ENCODE data around the gene PARP3. TPM values are rescaled to one million over a fixed set of nuclear protein-coding genes. Genes with fewer than 3 reads are reported as not detected.

The PARP3 gene
- total RNA-seq, 1 donor from 2014 or later: 15.8 TPM

- Mint-ChIP-seq H3K36me3 (ENCODE audit: low read depth) (peaks cover 70% of the 10 kb centered on the region), H3K27me3 (ENCODE audit: low read depth) (no peaks in the 10 kb centered on the region), H3K4me1 (ENCODE audit: low read depth) (peaks cover 17% of the 10 kb centered on the region), H3K27ac (no peak overlapping the region), H3K9me3 (no peaks in the 10 kb centered on the region), H3K4me3 (ENCODE audit: low read depth) (no peak overlapping the region)
- DNase-seq (ENCODE audit: low spot score): no peak
- intact Hi-C loops (cut with micrococcal nuclease): no loop called here
Observed at GRCh38 chr3:51935886-51936755, 6.0 kb upstream of the PARP3 start.

DNA sequence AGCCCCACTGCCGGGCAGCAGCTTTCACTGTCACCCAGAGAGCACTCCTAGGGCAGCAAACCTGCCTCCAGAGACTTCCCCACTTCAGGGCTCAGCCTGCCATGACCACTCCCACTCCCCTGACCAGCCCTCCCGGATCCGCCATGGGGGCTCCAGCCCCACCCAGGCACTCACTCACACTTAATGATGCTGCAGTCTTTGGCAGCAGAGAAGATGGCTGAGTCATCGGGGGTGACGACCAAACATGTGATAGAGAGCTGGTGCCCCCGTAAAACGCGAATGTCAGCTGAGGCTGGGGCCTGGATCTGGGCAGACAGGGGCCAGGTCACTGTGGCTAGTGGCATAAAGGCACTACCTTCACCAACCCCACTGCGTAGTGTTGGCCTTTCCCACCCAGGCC is 5.1 kb upstream of the PARP3 start:
- H3K9me3 Mint-ChIP-seq: no peaks in the 10 kb centered on the region
- intact Hi-C loops (cut with micrococcal nuclease): no loop called here
- peaks cover 72% of the 10 kb centered on the region for H3K36me3 Mint-ChIP-seq (ENCODE audit: low read depth)
- H3K27me3 Mint-ChIP-seq (ENCODE audit: low read depth): no peaks in the 10 kb centered on the region
- H3K4me3 Mint-ChIP-seq (ENCODE audit: low read depth): no peak overlapping the region
- H3K4me1 Mint-ChIP-seq (ENCODE audit: low read depth): peaks cover 18% of the 10 kb centered on the region
- DNase-seq (ENCODE audit: low spot score): no peak
- H3K27ac Mint-ChIP-seq: no peak overlapping the region

DNA sequence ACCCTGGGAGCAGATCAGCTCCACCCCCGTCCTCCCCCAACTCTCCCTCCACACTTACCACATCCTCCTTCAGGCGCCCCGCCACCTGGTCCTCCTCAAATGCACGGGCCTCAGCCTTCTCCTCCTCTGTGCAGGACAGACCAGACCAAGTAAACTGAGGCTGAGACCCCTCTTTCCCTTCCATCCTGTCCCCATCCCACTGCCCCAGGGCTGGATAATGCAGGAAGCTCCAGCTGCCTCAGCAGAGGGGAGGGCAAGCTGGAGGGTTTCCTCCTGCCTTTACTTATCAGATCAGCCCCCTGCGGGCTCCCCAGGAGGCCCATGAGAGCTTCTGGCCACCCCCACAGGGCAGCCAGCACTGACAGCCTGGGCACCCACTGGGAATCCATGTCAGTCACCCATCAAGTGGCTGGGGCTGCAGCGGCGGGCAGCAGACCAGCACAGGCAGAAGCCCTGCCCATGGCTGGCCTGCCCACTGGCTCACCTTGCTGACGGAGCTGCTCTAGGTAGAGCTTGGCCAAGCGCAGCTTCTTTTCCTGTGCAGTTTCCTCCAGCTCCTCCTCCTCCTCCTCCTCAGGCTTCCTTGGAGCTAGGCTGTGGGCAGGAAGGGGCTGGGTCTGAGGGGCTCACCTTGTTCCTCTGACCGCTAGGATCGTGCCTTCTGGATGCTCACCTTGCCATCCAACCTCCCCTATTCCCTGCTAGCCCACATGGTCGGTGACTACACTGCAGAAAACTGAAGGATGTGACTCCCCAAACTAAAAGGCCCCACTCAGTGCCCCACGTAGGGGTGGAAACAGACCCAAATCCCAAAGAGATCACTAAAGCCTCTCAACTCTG is 4.3 kb upstream of the PARP3 start:
- no peak for DNase-seq (ENCODE audit: low spot score)

DNA sequence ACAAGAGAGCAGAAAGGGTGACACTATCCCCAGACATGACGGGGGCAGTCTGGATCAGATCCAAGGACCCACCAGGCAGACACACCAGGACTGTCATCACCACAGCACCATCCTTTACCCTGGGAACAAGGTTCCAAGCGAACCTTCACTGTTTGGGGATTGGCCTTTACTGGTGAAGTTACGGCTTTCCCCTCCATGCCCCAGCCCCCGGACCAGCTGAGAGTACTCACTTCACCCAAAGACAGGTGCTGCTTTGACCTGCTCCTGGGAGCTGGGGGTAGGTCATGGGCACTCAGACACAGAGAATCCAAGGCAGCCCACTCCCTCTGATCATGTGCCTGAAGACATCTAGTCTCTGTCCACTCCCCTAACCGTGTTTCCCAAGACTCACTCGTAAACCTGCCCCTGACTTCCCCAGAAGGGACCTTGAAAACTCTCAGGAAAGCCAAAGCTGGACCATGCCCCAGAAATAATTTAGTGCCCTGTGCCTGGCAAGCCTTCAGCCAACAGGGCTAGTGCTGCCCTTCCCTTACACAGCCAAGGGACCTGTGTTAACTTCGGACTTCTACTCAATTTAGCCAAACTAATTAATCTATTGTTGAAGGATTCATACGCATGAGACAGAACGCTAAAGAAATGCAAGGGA is 3.3 kb upstream of the PARP3 start:
- Mint-ChIP-seq H3K36me3 (ENCODE audit: low read depth) (peaks cover 62% of the 10 kb centered on the region), H3K27me3 (ENCODE audit: low read depth) (no peaks in the 10 kb centered on the region), H3K4me3 (ENCODE audit: low read depth) (peak overlapping the region; percentile 43), H3K4me1 (ENCODE audit: low read depth) (peaks cover 22% of the 10 kb centered on the region), H3K27ac (no peak overlapping the region), H3K9me3 (no peaks in the 10 kb centered on the region)
- intact Hi-C loops (cut with micrococcal nuclease): no loop called here
- no peak for DNase-seq (ENCODE audit: low spot score)

More for the DNA sequence above, 4.3 kb upstream of the PARP3 start:
- Mint-ChIP-seq H3K9me3 (no peaks in the 10 kb centered on the region), H3K27me3 (ENCODE audit: low read depth) (no peaks in the 10 kb centered on the region), H3K4me3 (ENCODE audit: low read depth) (no peak overlapping the region), H3K4me1 (ENCODE audit: low read depth) (peaks cover 19% of the 10 kb centered on the region), H3K27ac (no peak overlapping the region), H3K36me3 (ENCODE audit: low read depth) (peaks cover 70% of the 10 kb centered on the region)
- intact Hi-C loops (cut with micrococcal nuclease): no loop called here

- no peaks in the 10 kb centered on the region for H3K27me3 Mint-ChIP-seq (ENCODE audit: low read depth)
- intact Hi-C loops (cut with micrococcal nuclease): loop anchor here (1.0 to 5.0 kb wide), 4 partner anchors 116 to 1374 kb away; partner anchors contain the start of genes C3orf18, HEMK1, POC1A and TEX264
- H3K36me3 Mint-ChIP-seq (ENCODE audit: low read depth): peaks cover 45% of the 10 kb centered on the region
- peaks cover 22% of the 10 kb centered on the region for H3K4me1 Mint-ChIP-seq (ENCODE audit: low read depth)
- H3K9me3 Mint-ChIP-seq: no peaks in the 10 kb centered on the region
- DNase-seq (ENCODE audit: low spot score): no peak
- peak overlapping the region; percentile 68 for H3K27ac Mint-ChIP-seq
- H3K4me3 Mint-ChIP-seq (ENCODE audit: low read depth): peak overlapping the region; percentile 76
Observed at GRCh38 chr3:51940648-51941462, 1.3 kb upstream of the PARP3 start.

GRCh38 chr3:51941463-51941797 is 733 bp upstream of the PARP3 start:
- Mint-ChIP-seq H3K4me3 (ENCODE audit: low read depth) (peak overlapping the region; percentile 76), H3K9me3 (no peaks in the 10 kb centered on the region), H3K27ac (peak overlapping the region; percentile 68), H3K4me1 (ENCODE audit: low read depth) (peaks cover 22% of the 10 kb centered on the region), H3K27me3 (ENCODE audit: low read depth) (no peaks in the 10 kb centered on the region), H3K36me3 (ENCODE audit: low read depth) (peaks cover 41% of the 10 kb centered on the region)
- DNase-seq (ENCODE audit: low spot score): no peak
- intact Hi-C loops (cut with micrococcal nuclease): loop anchor here (1.0 to 5.0 kb wide), 4 partner anchors 116 to 1374 kb away; partner anchors contain the start of genes C3orf18, HEMK1, POC1A and TEX264

DNA sequence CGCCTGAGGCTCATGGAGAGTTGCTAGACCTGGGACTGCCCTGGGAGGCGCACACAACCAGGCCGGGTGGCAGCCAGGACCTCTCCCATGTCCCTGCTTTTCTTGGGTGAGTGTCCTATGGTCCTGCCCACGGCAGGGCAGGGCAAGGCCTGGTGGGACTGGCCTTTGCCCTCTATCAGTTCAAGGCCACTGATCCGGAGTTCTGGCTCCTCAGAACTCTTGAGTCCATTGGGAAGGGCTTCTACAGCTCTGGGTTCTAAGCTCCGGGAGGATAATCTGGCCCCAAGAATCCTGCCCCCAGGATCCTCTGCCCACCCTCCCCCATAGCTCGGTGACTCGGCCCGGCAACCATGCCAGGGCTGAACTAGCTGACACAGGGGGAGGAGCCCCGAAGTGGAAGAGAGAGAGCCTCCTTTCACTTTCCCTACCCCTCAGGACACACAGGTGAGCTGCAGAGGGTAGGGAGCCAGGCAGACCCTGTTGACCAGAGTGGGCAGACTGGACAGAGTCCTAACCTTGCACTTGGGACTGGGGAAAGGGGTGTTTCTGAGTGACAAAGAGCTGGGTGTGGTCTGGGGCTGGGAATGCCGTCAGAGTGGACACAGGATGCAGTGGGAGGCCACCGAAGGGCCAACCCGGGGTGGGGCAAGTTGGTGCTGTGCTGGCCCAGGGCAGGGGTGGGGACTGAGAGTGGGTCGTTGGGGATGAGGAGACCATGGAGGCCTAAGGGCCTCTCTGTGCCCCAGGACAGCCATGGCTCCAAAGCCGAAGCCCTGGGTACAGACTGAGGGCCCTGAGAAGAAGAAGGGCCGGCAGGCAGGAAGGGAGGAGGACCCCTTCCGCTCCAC is 664 bp downstream of the PARP3 start:
- H3K36me3 Mint-ChIP-seq (ENCODE audit: low read depth): peaks cover 28% of the 10 kb centered on the region
- intact Hi-C loops (cut with micrococcal nuclease): loop anchor here (1.0 to 5.0 kb wide), 6 partner anchors 31 to 1376 kb away; partner anchors contain the start of genes ABHD14B, ACY1, C3orf18 and HEMK1
- peak overlapping the region; percentile 86 for H3K27ac Mint-ChIP-seq
- peak; percentile 59 for DNase-seq (ENCODE audit: low spot score)
- peaks cover 22% of the 10 kb centered on the region for H3K4me1 Mint-ChIP-seq (ENCODE audit: low read depth)
- H3K9me3 Mint-ChIP-seq: no peaks in the 10 kb centered on the region
- peak overlapping the region; percentile 76 for H3K4me3 Mint-ChIP-seq (ENCODE audit: low read depth)
- H3K27me3 Mint-ChIP-seq (ENCODE audit: low read depth): no peaks in the 10 kb centered on the region

DNA sequence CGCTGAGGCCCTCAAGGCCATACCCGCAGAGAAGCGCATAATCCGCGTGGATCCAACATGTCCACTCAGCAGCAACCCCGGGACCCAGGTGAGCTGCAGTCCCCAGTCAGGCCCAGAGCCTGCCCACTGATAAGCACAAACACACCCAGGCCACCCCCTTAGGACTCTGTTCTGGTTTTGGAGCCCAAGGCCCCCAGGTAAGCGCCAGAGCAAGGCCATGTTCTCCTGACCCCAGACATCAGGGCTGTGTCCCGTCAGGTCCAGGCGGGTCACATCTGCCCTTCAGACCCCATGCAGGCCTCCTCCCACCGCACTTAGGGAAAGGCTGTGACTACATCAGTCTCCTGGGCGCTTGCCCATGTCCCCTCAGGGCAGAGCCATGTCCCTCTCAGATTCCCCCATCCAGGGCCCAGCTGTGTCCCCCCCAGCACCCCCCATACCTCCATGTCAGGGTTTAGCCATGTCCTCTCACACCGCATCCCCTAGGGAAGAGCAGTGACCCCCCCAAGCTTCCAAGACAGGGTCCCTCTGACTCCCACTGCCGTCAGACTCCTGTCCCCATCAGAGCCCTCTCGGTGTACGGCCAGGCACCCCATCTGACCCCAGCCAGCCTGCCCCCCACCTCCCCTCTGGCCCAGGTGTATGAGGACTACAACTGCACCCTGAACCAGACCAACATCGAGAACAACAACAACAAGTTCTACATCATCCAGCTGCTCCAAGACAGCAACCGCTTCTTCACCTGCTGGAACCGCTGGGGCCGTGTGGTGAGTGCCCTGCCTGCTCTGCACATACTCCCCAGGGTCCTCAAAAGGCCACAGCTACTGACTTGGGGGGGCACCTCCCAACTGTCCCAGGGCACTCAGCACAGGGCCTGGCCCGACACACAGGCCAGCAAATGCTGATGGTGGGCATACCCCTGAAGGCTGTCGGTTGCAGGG is 1.6 kb downstream of the PARP3 start:
- DNase-seq (ENCODE audit: low spot score): no peak
- no peaks in the 10 kb centered on the region for H3K9me3 Mint-ChIP-seq
- H3K4me1 Mint-ChIP-seq (ENCODE audit: low read depth): peaks cover 19% of the 10 kb centered on the region
- intact Hi-C loops (cut with micrococcal nuclease): loop anchor here (2.0 to 5.0 kb wide), 3 partner anchors 51 to 1376 kb away; partner anchors contain the start of genes C3orf18, HEMK1, POC1A and RPL29
- H3K36me3 Mint-ChIP-seq (ENCODE audit: low read depth): peaks cover 20% of the 10 kb centered on the region
- no peaks in the 10 kb centered on the region for H3K27me3 Mint-ChIP-seq (ENCODE audit: low read depth)
- peak overlapping the region; percentile 67 for H3K27ac Mint-ChIP-seq
- H3K4me3 Mint-ChIP-seq (ENCODE audit: low read depth): no peak overlapping the region

GRCh38 chr3:51944451-51945021 is 2.4 kb downstream of the PARP3 start:
- Mint-ChIP-seq H3K27ac (no peak overlapping the region), H3K4me3 (ENCODE audit: low read depth) (no peak overlapping the region), H3K9me3 (no peaks in the 10 kb centered on the region), H3K27me3 (ENCODE audit: low read depth) (no peaks in the 10 kb centered on the region), H3K4me1 (ENCODE audit: low read depth) (peaks cover 14% of the 10 kb centered on the region), H3K36me3 (ENCODE audit: low read depth) (peaks cover 15% of the 10 kb centered on the region)
- intact Hi-C loops (cut with micrococcal nuclease): loop anchor here (5.0 kb wide), 2 partner anchors 208 to 1377 kb away; partner anchors contain the start of genes C3orf18, HEMK1 and POC1A
- DNase-seq (ENCODE audit: low spot score): no peak

DNA sequence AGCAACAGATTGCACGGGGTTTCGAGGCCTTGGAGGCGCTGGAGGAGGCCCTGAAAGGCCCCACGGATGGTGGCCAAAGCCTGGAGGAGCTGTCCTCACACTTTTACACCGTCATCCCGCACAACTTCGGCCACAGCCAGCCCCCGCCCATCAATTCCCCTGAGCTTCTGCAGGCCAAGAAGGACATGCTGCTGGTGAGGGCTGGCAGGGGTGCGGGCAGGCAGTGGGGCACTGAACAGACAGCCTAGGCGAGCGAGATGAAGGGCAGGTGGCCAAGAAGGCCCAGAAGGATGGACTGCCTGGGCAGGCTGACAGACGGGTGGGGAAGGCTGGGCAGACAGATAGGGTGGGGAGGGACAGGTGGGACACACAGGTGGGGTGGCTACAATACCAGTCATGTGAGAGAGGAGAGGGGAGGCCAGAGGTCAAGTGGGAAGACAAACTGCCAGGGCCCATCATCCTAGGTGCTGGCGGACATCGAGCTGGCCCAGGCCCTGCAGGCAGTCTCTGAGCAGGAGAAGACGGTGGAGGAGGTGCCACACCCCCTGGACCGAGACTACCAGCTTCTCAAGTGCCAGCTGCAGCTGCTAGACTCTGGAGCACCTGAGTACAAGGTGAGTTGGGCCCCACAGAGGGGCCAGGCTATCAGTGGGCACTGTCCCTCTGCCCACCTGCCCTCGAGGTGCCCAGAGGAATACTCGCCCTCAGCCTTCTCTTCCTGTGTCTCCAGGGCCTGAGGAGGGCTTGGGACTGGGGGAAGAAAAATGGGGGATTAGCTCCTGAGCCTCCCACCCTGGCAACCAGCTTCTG is 3.1 kb downstream of the PARP3 start:
- no peak for DNase-seq (ENCODE audit: low spot score)
- intact Hi-C loops (cut with micrococcal nuclease): no loop called here
- Mint-ChIP-seq H3K4me3 (ENCODE audit: low read depth) (no peak overlapping the region), H3K36me3 (ENCODE audit: low read depth) (peaks cover 10% of the 10 kb centered on the region), H3K27ac (no peak overlapping the region), H3K27me3 (ENCODE audit: low read depth) (no peaks in the 10 kb centered on the region), H3K4me1 (ENCODE audit: low read depth) (peaks cover 14% of the 10 kb centered on the region), H3K9me3 (no peaks in the 10 kb centered on the region)

All from activated T-helper 2 cell treated with anti-CD3 and anti-CD28 coated beads, Interferon-gamma antibody, Interleukin-2, Interleukin-4, amounts not matched to agents 10 μg/mL and 5 μg/mL and 100 μg/mL, durations not matched to agents 14 hours and 24 hours and 36 hours (primary cell).